SHP77 (cell line): Measurements from ENCODE around the gene GATA6.
"Not testable (repeated sequence)": the region's sequence is repeated elsewhere in the genome, so short reads cannot be mapped to it uniquely, and the experiment has no call there.

ENCODE experiments used
- DNase-seq, 2 experiments: peaks; one replicate each; lab custom pipeline; 2025; lab: John Stamatoyannopoulos, UW

Gene GATA6

GRCh38 chr18:22182884-22183697, 13.7 kb downstream of the GATA6 start:
- no peak for DNase-seq

- DNase-seq, result no peak
Measured at GRCh38 chr18:22183698-22184170, 14.3 kb downstream of the GATA6 start.

DNA sequence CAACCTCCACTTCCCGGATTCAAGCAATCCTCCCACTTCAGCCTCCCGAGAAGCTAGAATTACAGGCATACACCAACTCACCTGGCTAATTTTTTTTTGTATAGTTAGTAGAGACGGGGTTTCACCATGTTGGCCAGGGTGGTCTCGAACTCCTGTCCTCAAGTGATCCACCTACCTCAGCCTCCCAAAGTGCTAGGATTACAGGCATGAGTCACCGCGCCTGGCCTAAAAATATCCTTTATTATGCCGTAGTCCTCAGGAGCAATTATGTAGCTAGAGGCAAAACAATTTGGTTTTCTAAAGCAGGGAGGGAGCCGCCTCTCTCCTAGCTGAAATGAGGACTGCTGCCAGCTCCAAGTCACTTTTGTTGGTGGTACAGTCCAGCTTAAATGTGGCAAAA, 15.2 kb downstream of the GATA6 start:
- DNase-seq, result not testable (repeated sequence)

GRCh38 chr18:22185273-22185672, 15.9 kb downstream of the GATA6 start:
- DNase-seq, result no peak

DNA sequence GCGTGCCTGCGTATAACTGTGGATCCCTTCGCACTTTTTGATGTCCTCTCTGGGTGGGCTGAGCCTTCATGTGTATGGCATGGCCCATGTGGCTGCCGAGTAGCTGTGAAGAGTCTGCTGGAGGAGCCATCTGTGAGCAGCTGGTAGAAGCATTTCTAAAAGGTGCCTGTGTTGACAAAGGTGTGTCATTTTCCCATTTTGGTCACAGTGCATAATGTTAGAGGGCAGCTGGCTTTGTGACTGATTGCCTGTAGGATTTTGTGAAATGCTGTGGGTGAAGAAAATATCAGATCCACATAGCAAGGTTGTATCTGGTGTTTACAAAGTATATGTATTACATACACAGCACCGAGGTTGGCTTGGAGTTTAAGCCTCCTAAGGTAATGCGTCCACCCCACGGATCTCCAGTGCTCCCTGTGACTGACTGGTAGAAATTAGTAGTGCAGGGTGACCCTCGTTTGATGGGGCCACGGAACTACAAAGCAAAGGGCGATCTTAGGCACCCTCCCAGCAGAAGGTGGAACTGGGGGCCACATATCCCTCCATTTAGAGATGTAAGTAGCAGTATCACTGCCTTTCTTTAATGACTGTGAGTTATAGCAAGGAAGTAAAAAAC, 16.5 kb downstream of the GATA6 start:
- peak in 1 of 2 experiments; percentile 21 for DNase-seq

- DNase-seq, result no peak
Measured at GRCh38 chr18:22186484-22186971, 17.1 kb downstream of the GATA6 start.

GRCh38 chr18:22188559-22189267, 19.3 kb downstream of the GATA6 start:
- DNase-seq, result no peak

DNA sequence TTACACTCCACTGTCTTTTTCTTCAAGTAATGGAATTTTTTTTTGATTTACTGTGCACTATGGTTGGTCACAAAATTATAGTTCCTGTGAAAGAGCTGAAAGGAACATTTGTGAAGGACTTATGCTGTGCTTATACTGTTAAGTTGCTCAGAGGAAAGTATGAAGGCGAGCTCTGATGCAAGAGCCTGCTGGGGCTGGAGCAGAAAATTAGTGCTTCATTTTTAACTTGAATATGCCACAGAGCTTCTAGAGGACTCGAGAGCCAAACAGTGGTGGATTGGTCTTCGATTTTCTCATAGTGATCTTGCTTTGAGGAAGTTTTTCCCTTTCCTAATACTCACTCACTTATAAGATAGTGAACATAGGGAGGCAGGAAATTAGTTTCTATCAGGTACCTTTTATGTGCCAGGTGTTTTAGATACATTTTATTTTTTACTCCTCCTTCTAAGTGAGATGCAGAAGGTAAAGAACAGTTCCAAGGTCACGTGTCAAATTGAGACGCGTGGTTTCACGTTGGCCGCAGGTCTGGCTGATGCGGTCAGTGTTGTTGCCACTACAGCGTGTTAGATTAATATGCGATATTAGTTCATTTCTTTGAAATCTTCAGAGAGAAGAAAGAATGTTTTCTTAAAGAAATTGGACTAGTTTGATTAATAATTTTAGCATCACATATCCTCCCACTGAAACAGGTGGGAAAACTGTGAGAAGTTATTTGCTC, 20.2 kb downstream of the GATA6 start:
- no peak for DNase-seq

- no peak for DNase-seq
Measured at GRCh38 chr18:22191346-22191695, 21.9 kb downstream of the GATA6 start.

DNA sequence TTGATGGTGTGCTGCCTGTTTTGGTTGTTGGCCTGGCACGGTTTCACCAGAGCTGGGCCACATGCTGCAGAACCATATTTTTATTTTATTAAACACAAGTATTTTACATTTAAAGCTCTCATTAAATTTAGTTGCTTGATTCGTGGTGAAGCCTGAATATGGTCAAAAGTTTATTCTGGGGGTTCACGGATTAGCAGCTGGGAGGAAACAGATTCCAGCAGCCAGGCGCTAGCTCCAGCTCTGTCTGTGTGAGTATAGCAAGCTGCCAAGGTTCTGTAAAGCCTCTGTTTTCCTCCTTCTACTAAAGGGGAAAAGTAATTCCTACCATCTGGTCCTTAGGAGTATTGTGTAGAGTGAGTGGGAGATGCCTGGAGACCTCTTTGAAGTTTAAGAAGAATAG, 22.5 kb downstream of the GATA6 start:
- no peak for DNase-seq

GRCh38 chr18:22193466-22193865, 24.1 kb downstream of the GATA6 start:
- DNase-seq, result no peak

DNA sequence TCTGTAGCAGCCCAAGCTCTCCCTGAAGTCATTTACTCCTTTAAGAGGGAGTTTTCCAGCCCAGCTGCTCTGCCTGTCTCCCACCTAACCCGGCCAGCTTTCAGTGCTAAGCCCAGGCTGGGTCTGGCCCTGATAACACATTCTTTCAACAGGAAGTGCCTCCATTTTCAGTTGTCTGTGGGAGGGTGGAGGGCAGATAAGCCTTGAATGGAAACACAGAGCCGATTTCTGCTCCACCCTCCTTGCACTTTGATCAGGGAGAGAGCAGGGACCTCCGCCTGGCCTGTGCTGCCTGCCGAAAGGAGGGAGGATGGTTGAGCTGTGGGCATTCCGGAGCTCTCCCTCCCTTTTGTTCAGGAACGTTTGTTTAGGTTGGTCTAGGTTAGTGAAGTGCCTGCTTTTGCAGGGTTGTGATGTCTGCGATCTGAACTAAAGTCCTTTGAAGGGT, 24.8 kb downstream of the GATA6 start:
- DNase-seq, result no peak

DNA sequence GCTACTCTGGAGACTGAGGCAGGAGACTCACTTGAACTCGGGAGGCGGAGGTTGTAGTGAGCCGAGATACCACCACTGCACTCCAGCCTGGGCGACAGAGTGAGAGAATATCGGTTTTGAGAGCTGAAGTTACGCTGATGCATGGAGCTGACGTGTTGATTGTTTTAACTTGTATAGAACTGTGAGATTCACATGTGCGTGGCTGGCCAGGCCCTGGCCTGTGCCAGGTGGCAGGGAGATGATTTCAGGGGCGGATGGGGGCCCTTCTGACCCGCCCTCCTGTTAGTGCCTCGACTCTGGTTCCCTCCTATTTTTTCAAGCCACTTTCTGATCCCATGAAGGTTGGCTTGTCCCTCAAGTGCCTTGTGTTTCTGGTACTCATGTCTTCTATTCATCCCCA, 25.7 kb downstream of the GATA6 start:
- DNase-seq, result no peak

- DNase-seq, result not testable (repeated sequence)
Measured at GRCh38 chr18:22196943-22197342, 27.6 kb downstream of the GATA6 start.

GRCh38 chr18:22197668-22198067, 28.3 kb downstream of the GATA6 start:
- DNase-seq, result no peak

DNA sequence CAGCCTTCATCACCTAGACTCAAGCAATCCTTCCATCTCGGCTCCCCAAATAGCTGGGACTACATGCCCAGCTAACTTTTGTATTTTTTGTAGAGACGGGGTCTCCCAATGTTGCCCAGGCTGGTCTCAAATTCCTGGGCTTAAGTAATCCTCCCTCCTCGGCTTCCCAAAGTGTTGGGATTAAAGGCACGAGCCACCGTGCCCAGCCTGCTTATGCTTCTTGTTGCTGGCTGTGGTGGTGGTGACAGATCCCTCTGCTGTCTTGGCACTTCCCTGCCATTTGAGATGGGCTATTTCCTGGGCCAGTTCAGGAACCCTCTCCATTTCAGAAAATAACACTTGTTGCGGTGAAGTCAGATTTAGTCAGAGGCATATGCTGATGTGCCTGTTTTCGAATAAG, 28.8 kb downstream of the GATA6 start:
- no peak for DNase-seq

- DNase-seq, result no peak
Measured at GRCh38 chr18:22199005-22199404, 29.6 kb downstream of the GATA6 start.

DNA sequence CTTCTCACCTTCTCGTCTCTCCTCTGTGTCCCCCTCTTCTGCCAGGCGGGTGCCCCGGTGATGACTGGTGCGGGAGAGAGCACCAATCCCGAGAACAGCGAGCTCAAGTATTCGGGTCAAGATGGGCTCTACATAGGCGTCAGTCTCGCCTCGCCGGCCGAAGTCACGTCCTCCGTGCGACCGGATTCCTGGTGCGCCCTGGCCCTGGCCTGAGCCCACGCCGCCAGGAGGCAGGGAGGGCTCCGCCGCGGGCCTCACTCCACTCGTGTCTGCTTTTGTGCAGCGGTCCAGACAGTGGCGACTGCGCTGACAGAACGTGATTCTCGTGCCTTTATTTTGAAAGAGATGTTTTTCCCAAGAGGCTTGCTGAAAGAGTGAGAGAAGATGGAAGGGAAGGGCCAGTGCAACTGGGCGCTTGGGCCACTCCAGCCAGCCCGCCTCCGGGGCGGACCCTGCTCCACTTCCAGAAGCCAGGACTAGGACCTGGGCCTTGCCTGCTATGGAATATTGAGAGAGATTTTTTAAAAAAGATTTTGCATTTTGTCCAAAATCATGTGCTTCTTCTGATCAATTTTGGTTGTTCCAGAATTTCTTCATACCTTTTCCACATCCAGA, 31.3 kb downstream of the GATA6 start:
- no peak for DNase-seq

DNA sequence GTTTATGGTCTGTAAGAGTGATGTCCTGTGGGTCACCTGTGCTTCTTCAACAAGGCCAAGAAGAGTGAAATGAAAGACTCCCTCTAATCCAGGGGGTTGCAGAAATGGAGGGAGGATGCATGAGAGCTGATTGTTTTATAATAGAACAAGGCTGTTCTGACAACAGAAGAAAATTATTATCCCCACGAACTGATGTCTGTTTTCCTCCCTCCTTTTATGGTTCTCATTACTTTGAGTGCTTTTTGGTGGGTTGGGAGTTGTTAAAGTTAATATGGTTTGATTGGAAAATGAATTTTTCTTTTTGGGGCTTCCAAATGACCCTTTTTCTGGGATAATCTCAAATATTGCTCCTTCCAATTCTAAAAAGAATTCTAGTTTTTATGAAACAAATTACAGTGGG, 33.6 kb downstream of the GATA6 start:
- no peak for DNase-seq

- no peak for DNase-seq
Measured at GRCh38 chr18:22203536-22204213, 34.3 kb downstream of the GATA6 start.

- DNase-seq, result no peak
Measured at GRCh38 chr18:22204214-22204536, 34.8 kb downstream of the GATA6 start.
